ENCODE measurements around the gene RIPK4.
A peak's percentile ranks its signal among the peaks of the same experiment; 100 is the strongest.

Gene RIPK4

DNA sequence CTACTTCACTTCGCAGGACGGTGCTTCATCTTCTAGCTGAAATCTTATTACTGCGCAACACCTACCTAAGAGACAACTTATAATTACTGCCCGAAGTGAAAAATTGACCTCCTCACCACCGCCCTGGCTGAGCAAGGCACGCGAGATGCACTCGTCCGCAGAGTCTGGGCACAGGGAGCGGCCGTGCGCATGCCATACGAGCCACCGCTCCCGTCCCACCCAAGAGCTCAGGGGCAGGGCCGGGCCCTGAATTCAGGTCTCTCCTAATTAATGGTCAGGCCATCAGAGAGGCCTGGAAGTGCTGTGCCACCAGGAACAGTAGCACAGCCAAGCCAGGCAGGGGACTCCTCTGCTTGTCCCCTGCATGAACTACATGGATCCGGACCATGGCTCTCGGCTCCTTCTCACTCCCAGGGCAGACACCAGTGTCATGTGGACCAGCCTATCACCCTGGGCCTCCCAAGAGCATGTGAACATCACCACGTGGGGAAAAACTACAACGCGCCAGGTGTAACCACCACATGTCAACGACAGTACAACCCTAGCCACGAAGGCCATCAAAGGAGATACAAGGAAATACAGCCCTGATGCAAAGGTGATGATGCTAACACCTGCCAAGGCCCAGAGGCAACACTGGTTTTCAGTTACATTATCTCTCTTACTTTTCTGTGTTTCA, 11.5 kb downstream of the RIPK4 start:
- no peak for DNase-seq (ENCODE audit: low read depth)
- TF ChIP-seq, protein P1, sequence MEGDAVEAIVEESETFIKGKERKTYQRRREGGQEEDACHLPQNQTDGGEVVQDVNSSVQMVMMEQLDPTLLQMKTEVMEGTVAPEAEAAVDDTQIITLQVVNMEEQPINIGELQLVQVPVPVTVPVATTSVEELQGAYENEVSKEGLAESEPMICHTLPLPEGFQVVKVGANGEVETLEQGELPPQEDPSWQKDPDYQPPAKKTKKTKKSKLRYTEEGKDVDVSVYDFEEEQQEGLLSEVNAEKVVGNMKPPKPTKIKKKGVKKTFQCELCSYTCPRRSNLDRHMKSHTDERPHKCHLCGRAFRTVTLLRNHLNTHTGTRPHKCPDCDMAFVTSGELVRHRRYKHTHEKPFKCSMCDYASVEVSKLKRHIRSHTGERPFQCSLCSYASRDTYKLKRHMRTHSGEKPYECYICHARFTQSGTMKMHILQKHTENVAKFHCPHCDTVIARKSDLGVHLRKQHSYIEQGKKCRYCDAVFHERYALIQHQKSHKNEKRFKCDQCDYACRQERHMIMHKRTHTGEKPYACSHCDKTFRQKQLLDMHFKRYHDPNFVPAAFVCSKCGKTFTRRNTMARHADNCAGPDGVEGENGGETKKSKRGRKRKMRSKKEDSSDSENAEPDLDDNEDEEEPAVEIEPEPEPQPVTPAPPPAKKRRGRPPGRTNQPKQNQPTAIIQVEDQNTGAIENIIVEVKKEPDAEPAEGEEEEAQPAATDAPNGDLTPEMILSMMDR (IDR thresholded peaks at IDR 0.05; ENCODE audit: control insufficient read depth, extremely low read depth, insufficient read depth): no peak
- no peak overlapping the region for H3K4me3 ChIP-seq (ENCODE audit: low read depth, low read length)

DNA sequence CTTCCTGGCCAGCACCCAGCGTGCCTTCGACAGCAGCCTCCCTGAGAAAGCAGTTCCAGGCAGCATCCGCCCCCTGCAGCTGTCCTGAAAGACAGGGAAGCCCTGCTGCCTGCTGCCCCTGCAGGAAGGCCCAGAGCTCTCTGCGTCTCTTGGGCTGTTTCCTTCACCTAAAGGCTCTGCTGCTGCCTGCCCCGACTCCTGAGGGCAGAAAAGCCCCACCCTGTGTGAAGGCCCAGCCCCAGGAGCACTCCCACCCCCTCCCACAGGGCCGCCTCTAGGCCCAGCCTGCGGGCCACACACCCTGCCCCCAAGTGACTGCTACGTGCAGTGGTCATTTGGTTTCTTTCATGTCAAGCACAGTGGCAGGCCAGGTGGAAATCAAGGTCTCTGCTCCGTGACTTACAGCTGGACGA, 12.4 kb downstream of the RIPK4 start:
- no peak for DNase-seq (ENCODE audit: low read depth)
- H3K4me3 ChIP-seq (ENCODE audit: low read depth, low read length): no peak overlapping the region
- TF ChIP-seq, protein P1 (IDR thresholded peaks at IDR 0.05; ENCODE audit: control insufficient read depth, extremely low read depth, insufficient read depth): no peak

DNA sequence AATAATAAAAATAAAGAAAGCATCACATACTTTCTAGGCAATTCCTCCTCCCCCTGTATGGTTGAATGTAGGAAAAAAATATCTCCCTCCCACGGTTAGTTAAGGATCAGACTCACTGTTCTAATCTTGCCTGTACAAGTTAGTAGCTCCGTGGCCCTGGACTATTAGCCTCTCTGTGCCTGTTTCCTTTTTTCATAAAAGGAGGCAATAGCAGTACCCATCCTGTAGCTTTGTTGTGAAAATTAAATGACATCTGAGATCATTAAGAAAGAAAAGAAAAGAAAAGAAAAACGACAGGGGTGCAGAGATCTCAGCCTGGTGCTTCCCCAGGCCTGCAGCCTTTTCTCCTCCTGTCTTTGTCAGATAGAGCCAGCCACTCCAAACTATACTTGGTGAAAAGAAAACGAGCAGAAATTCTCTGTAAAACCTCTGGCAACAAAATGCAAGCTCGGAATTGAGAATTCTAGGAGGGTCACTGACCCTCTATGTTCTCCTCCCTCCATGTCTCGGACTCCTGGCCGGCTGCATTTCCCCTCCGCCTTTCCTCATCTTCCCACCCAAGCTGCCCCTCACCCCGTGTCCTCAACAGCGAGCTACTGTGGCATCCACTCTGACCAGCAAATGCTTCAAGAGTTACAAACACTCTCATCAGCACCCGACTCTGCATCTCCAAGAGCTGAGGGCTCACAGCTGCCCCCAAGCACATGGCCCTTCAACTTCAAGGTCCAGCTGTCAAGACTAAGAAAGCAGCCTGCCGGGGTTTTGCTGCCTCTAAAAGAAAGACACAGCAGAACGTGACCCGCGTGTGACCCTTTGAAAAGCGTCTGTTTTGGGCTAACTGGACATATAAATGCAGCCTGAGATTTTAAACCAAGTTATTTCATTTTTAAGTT, 13.6 kb downstream of the RIPK4 start:
- no peak overlapping the region for H3K4me3 ChIP-seq (ENCODE audit: low read depth, low read length)
- no peak for DNase-seq (ENCODE audit: low read depth)
- TF ChIP-seq, protein P1 (IDR thresholded peaks at IDR 0.05; ENCODE audit: control insufficient read depth, extremely low read depth, insufficient read depth): no peak

DNA sequence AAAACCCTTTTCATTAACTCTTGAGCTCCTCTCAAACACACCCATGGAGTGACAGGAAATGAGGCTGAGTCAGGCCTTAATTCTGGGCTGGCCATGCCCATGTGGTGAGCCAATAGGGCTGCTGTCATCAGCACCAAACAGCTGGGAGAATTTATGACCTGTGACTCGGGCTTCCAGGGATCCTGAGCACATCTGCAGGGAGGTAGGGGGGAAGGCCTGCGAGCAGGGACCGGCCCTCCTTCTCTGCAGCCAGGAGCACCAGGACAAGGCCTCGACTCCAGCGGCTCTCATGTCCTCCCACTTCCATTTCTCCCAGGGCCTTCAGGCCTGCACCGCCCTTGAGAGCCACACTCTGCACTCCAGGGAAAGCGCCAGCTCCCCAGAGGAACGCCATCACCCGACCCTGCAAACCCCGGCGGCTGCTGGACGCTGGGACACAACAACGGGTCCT, 14.6 kb downstream of the RIPK4 start:
- DNase-seq (ENCODE audit: low read depth): no peak
- H3K4me3 ChIP-seq (ENCODE audit: low read depth, low read length): no peak overlapping the region

DNA sequence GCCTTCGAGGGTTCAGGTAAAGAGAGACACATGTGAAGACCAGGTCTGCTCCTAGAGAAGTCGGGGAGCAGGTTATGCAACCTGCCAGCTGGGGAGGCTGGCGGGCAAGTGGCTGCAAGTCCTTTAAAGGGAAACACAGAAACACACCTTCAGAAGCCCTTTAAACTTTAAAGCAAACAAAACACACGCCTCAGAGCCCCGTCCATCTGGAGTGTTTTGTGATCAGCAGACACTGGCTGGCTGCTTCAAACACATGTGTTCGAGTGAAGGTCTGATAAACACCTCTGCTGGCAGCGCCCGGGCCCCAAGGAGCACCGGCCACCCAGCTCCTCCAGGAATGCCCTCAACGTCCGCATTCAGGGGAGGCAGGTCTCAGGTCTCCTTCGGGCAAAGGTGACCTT, 15.2 kb downstream of the RIPK4 start:
- TF ChIP-seq, protein P1 (IDR thresholded peaks at IDR 0.05; ENCODE audit: control insufficient read depth, extremely low read depth, insufficient read depth): no peak
- peak; percentile 52 for DNase-seq (ENCODE audit: low read depth)
- H3K4me3 ChIP-seq (ENCODE audit: low read depth, low read length): no peak overlapping the region

More for the DNA sequence above, 14.6 kb downstream of the RIPK4 start:
- TF ChIP-seq, protein P1 (IDR thresholded peaks at IDR 0.05; ENCODE audit: control insufficient read depth, extremely low read depth, insufficient read depth): no peak

DNA sequence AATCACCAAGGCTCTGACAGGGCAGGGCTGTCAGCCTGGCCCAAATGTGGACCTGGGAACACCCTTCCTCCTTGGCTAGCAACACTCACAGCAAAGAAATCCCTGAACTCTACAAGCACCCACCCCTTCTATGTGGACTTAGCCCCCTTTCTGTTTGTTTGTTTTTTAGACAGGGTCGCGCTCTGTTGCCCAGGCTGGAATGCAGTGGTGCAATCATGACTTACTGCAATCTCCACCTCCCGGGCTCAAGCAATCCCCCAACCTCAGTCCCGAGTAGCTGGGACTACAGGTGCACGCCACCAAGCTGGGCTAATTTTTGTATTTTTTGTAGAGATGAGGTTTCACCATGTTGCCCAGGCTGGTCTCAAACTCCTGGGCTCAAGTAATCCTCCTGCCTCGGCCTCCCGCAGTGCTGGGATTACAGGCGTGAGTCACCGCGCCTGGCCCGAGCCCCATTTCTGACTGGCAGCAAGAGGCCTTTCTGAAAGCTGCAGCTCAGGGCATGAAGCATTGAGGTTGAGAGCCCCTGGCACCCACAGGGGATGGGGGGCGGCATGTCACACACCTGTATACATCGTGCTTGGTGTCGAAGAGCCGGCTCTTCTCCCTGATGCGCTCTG, 16.2 kb downstream of the RIPK4 start:
- H3K4me3 ChIP-seq (ENCODE audit: low read depth, low read length): no peak overlapping the region
- TF ChIP-seq, protein P1 (IDR thresholded peaks at IDR 0.05; ENCODE audit: control insufficient read depth, extremely low read depth, insufficient read depth): no peak
- DNase-seq (ENCODE audit: low read depth): no peak
